Stomach (tissue), 4 donors: ENCODE results near the gene ACSM3.
A peak's percentile ranks its signal among the peaks of the same experiment; 100 is the strongest.
"Not testable (repeated sequence)": the region's sequence is repeated elsewhere in the genome, so short reads cannot be mapped to it uniquely, and the experiment has no call there.

ENCODE experiments used
- CTCF ChIP-seq, 7 experiments: fragments of 450-650 bp in 4 of 7; fragments of 200-600 bp in 3 of 7; sonication (generic) in 3 of 7; IDR thresholded peaks; one replicate each; pipeline ENCODE4 v1.5.1; 2016 to 2019; ENCODE audit warnings: antibody characterized with exemption in 7 of 7, control low read depth in 2 of 7, mild to moderate bottlenecking in 1 of 7
- POLR2A ChIP-seq, 4 donors: fragments of 450-650 bp; IDR thresholded peaks; one replicate each; pipeline ENCODE4 v1.6.1; 2016; ENCODE audit warnings: antibody characterized with exemption in 4 of 4, control low read depth in 2 of 4, mild to moderate bottlenecking in 1 of 4, moderate library complexity in 1 of 4
- POLR2AphosphoS5 ChIP-seq, 3 donors: sonication (generic); formaldehyde crosslinking; IDR thresholded peaks; one replicate each; pipeline ENCODE4 v1.6.1; 2016; ENCODE audit warnings: antibody characterized with exemption in 3 of 3

- not testable (repeated sequence) for TF ChIP-seq CTCF, POLR2A (IDR thresholded peaks at IDR 0.05)
- TF ChIP-seq POLR2AphosphoS5 (IDR thresholded peaks at IDR 0.05): peak in 1 of 3 donors; percentile 2
These were observed 41.9 kb downstream of the ACSM3 start for GRCh38 chr16:20805684-20806167.
